A549 treated with Hydrocortisone at 1 μM for 4 hours (cell line): ENCODE data around the gene IGF2BP1. TPM values are rescaled to one million over a fixed set of nuclear protein-coding genes. Genes with fewer than 3 reads are reported as not detected.

ENCODE experiments used
- total RNA-seq: library from RNA; stranded (reverse); fragments of 200-300 nt; extraction: Qiagen RNA extraction; gene quantifications from 5 replicates; pipeline ENCODE4 v1.2.3, GENCODE V29; 2022

IGF2BP1 gene
- 53.9 to 82.6 TPM (median 75.7 TPM) in 5 replicates for total RNA-seq

DNA sequence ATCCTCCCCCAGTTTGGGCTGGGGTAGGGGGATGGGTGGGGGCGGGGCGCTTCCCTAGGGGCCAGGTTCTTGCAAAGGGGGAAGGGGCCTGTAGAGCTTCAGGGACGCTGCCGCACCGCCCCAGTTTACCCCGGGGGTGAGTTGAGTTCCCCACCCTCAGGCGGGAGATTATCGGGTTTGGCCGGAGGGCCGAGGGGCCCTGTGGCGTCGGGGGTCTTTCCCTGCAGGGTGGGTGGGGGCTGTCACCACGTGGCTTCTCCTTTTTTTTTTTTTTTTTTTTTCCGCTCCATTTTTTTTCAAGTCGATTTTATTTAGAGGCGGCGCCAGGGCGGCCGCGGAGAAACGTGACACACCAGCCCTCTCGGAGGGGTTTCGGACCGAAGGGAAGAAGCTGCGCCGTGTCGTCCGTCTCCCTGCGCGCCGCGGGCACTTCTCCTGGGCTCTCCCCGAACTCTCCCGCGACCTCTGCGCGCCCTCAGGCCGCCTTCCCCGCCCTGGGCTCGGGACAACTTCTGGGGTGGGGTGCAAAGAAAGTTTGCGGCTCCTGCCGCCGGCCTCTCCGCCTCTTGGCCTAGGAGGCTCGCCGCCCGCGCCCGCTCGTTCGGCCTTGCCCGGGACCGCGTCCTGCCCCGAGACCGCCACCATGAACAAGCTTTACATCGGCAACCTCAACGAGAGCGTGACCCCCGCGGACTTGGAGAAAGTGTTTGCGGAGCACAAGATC lies at the start of gene IGF2BP1:
TSS of gene IGF2BP1 (plus strand) at position 283 of the 724 bp plus-strand sequence. CDS start at position 644, 361 bp downstream.

Other genes with a start within 250 kb of the IGF2BP1 start
- 0.54 to 0.99 TPM (median 0.56 TPM) in 5 replicates for gene TTLL6, start 180.2 kb upstream of the IGF2BP1 start, total RNA-seq
- gene CALCOCO2, start 166.3 kb upstream of the IGF2BP1 start, total RNA-seq: 69.9 to 109 TPM (median 81.0 TPM) in 5 replicates
- gene ATP5MC1, start 104.6 kb upstream of the IGF2BP1 start, total RNA-seq: 509 to 633 TPM (median 555 TPM) in 5 replicates
- gene UBE2Z, start 89.0 kb upstream of the IGF2BP1 start, total RNA-seq: 116 to 145 TPM (median 123 TPM) in 5 replicates
- 274 to 333 TPM (median 310 TPM) in 5 replicates for gene SNF8, start 52.5 kb upstream of the IGF2BP1 start, total RNA-seq
- gene GIP, start 28.8 kb upstream of the IGF2BP1 start, total RNA-seq: 2.5 to 6.1 TPM (median 4.5 TPM) in 5 replicates
- 0.22 to 0.36 TPM (median 0.23 TPM) in 5 replicates for gene B4GALNT2, start 135.4 kb downstream of the IGF2BP1 start, total RNA-seq
- gene GNGT2, start 213.2 kb downstream of the IGF2BP1 start, total RNA-seq: 0.54 to 1.2 TPM (median 1.0 TPM) in 5 replicates
- 0.12 TPM in 1 of 5 replicates, not detected in the others for gene ABI3, start 213.3 kb downstream of the IGF2BP1 start, total RNA-seq
- 0.33 to 1.0 TPM (median 0.98 TPM) in 5 replicates for gene PHOSPHO1, start 233.4 kb downstream of the IGF2BP1 start, total RNA-seq